GM23338 (cell line): ENCODE results near the gene MYO1G.

Source experiments
- CREB1 ChIP-seq: fragments of 250-450 bp; sonication (Bioruptor Pico); IDR thresholded peaks from 2 replicates; pipeline ENCODE4 v1.5.0; 2020; ENCODE audit warnings: low read depth, mild to moderate bottlenecking, moderate library complexity
- CTCF ChIP-seq, 2 experiments: fragments of 200-600 bp in 1 of 2; sonication (generic) in 1 of 2; conservative IDR thresholded peaks; 2 replicates each; pipeline versions ENCODE4 v1.5.1 to v1.6.1; 2016 to 2017; ENCODE audit warnings: antibody characterized with exemption in 2 of 2, low read depth in 2 of 2, mild to moderate bottlenecking in 2 of 2, moderate library complexity in 1 of 2
- ETS1 ChIP-seq: IDR thresholded peaks from 2 replicates; pipeline ENCODE4 v1.6.1; 2016; ENCODE audit warnings: antibody characterized with exemption
- EZH2 ChIP-seq: fragments of 200-600 bp; sonication (generic); IDR thresholded peaks from one replicate; pipeline ENCODE4 v1.8.0; 2017; ENCODE audit warnings: antibody characterized with exemption, mild to moderate bottlenecking, low read depth; ENCODE audit not compliant: unreplicated experiment
- EZH2phosphoT487 ChIP-seq: fragments of 200-600 bp; sonication (generic); IDR thresholded peaks from one replicate; pipeline ENCODE4 v1.8.1; 2018; ENCODE audit warnings: antibody characterized with exemption; ENCODE audit not compliant: unreplicated experiment
- JUNB ChIP-seq: IDR thresholded peaks from one replicate; pipeline ENCODE4 v1.6.1; 2016; ENCODE audit warnings: antibody characterized with exemption; ENCODE audit not compliant: unreplicated experiment
- NANOG ChIP-seq: IDR thresholded peaks from 2 replicates; pipeline ENCODE4 v1.6.1; 2016; ENCODE audit warnings: antibody characterized with exemption, borderline replicate concordance
- POLR2AphosphoS5 ChIP-seq: IDR thresholded peaks from 2 replicates; pipeline ENCODE4 v1.6.1; 2016; ENCODE audit warnings: antibody characterized with exemption, low read depth
- REST ChIP-seq: IDR thresholded peaks from one replicate; pipeline ENCODE4 v1.6.1; 2018; ENCODE audit warnings: antibody characterized with exemption; ENCODE audit not compliant: unreplicated experiment
- STAT1 ChIP-seq: IDR thresholded peaks from one replicate; pipeline ENCODE4 v1.6.1; 2016; ENCODE audit warnings: antibody characterized with exemption; ENCODE audit not compliant: unreplicated experiment
- ZNF114 ChIP-seq: fragments of 250-450 bp; sonication (Bioruptor Pico); IDR thresholded peaks from 2 replicates; pipeline ENCODE4 v1.5.0; 2020; ENCODE audit warnings: mild to moderate bottlenecking, moderate library complexity
- ZNF331 ChIP-seq: fragments of 250-450 bp; sonication (Bioruptor Pico); IDR thresholded peaks from 2 replicates; pipeline ENCODE4 v1.5.0; 2020; ENCODE audit warnings: low read depth, mild to moderate bottlenecking, moderate library complexity

GRCh38 chr7:44990109-44991023, 11.6 kb upstream of the MYO1G start:
- TF ChIP-seq CREB1 (CRISPR knock-in tag) = no peak
- TF ChIP-seq CTCF (conservative IDR thresholded peaks at IDR 0.05; ENCODE audit: low read depth in 2 of 2) = no peak
- no peak for TF ChIP-seq POLR2AphosphoS5
- TF ChIP-seq EZH2phosphoT487 = no peak
- no peak for TF ChIP-seq NANOG
- no peak for TF ChIP-seq EZH2
- no peak for TF ChIP-seq REST
- no peak for TF ChIP-seq ETS1
- no peak for TF ChIP-seq STAT1
- TF ChIP-seq JUNB = no peak
- TF ChIP-seq ZNF331 (CRISPR knock-in tag) = no peak
- TF ChIP-seq ZNF114 = no peak
